Measurements from ENCODE around the gene KANK3.
"Not testable (repeated sequence)": the region's sequence is repeated elsewhere in the genome, so short reads cannot be mapped to it uniquely, and the experiment has no call there.

Gene KANK3

DNA sequence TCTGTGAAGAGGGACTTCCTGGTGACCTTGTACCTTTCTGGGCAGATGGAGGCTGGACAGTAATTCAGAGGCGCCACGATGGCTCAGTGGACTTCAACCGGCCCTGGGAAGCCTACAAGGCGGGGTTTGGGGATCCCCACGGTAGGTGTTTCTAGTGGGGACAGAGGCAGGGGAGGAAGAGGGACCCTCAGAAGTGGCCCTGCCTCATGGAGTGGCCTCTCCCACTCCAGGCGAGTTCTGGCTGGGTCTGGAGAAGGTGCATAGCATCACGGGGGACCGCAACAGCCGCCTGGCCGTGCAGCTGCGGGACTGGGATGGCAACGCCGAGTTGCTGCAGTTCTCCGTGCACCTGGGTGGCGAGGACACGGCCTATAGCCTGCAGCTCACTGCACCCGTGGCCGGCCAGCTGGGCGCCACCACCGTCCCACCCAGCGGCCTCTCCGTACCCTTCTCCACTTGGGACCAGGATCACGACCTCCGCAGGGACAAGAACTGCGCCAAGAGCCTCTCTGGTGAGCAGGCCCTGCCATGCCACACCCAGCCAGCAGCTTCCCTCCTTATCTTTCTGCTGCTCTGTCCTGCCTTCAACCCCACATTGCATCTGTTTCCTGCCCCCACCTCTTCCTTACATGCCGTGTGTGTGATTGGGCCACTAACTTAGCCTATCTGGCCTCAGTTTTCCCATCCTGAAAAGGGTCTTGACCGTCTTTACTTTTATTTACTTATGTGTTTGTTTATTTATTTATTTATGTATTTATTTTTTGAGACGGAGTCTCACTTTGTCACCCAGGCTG lies 28.1 kb upstream of the KANK3 start:
- no peak for DNase-seq (ENCODE audit: low read depth, low spot score)

DNA sequence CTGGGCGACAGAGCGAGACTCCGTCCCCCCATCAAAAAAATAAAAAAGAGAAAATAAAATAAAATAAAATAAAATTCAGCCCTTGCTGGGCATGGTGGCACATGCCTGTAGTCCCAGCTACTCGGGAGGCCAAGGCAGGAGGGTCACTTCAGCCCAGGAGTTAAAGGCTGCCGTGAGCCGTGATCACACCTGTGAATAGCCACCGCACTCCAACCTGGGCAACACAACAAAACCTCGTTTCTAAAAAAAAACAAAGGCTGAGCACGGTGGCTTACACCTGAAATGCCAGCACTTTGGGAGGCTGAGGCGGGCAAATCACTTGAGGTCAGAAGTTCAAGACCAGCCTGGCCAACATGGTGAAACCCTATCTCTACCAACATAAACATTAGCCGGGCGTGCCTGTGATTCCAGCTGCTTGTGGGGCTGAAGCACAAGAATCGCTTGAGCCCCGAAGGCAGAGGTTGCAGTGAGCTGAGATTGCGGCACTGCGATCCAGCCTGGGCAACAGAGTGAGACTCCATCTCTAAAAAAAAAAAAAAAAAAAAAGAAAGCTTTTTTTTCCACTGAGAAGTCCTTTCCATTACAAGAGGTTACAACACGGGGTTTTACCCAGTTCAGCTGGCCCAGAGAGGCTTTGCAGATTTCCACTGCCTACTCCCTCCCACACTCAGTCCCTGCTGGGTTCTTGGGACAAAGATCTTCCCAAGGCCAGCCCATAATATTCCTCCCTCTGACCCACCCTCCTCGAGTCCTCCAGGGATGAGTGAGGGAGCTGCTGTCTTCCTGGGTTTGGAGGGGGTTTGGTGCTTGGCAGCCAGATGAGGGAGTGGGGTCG lies 27.3 kb upstream of the KANK3 start:
- DNase-seq (ENCODE audit: low read depth, low spot score), result no peak

- DNase-seq (ENCODE audit: low read depth, low spot score), result no peak
These were observed 24.4 kb upstream of the KANK3 start for GRCh38 chr19:8367327-8368001.

- DNase-seq (ENCODE audit: low read depth, low spot score), result no peak
These were observed 23.9 kb upstream of the KANK3 start for GRCh38 chr19:8366961-8367326.

DNA sequence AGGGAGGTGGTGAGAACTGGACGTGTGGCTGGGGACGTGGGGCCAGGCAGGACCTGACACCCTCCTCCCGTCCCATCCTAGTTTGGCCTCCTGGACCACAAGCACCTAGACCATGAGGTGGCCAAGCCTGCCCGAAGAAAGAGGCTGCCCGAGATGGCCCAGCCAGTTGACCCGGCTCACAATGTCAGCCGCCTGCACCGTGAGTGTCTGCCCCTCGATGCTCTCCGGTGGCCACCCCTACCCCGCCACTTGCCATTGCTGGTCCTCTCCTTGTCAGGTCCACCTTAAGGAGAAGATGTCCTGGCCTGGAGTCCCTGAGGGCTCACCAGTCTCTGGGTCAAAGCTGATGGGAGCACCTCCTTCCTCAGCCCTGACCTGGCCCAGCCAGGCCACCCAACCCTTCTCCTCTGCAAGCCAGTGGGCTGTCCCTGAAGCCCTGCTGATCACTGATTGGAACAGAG lies 23.1 kb upstream of the KANK3 start:
- DNase-seq (ENCODE audit: low read depth, low spot score), result no peak

DNA sequence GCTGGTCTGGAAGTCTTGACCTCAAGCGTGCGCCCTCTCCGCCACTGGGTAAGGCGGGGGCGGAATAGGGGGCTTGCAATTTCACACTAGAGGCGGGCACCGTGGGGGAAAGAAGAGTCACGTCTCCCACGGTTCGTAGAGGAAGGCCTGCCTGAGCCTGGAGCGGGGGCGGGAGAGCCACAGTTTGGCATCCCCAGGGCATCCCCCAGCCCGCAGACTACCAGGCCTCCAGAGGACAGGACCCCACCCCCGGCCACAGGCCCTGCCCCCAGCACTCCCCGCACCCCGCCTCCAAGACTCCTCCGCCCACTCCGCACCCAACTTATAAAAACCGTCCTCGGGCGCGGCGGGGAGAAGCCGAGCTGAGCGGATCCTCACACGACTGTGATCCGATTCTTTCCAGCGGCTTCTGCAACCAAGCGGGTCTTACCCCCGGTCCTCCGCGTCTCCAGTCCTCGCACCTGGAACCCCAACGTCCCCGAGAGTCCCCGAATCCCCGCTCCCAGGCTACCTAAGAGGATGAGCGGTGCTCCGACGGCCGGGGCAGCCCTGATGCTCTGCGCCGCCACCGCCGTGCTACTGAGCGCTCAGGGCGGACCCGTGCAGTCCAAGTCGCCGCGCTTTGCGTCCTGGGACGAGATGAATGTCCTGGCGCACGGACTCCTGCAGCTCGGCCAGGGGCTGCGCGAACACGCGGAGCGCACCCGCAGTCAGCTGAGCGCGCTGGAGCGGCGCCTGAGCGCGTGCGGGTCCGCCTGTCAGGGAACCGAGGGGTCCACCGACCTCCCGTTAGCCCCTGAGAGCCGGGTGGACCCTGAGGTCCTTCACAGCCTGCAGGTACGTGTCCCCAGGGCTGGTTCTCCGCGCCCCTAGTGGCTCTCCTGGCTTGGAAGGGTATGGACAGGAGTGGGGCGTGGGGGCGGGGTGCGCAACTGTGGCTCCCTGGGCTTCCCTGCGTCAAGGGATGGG lies 21.0 kb upstream of the KANK3 start, which contains the start of gene ANGPTL4:
ANGPTL4 (plus strand) TSS at position 353 of the 969 bp plus-strand sequence; CDS start at position 520, 167 bp downstream.
- peak; percentile 9 for DNase-seq (ENCODE audit: low read depth, low spot score)

DNA sequence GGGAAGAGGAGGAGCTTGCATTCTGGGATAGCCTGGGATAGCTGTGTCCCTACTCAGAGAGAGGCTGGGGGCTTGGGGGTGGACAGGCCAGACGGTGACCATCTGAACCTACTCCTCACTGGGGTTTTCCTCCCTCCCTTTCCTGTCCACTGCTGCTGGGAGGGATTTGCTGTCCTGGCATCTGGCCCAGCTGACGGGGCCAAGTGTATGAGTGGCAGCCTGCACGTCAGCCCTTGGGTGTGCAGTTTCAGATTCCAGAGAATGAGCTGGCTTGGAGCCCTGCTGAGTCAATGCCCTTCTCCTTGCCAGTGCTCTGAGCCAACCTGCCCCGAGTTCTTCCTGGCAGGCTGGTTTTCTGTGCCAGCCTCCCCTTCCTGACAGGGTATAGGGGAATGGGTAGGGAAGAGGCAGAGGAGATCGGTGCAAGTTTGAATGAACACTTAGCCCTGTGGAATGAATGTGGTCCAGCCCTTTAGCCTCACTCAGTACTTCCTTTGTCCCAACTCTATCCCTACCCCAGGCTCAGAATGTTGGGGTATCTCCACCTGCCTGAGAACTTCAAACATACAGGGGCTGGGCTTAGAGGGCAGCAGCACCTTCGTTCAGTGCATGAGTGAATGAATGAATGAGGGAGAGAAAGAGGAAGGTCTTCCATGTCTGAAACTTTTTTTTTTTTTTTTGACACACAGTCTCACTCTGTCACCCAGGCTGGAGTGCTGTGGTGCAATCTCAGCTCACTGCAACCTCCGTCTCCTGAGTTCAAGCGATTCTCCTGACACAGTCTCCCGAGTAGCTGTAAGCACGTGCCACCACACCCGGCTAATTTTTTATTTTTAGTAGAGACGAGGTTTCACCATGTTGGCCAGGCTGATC lies 19.1 kb upstream of the KANK3 start:
- DNase-seq (ENCODE audit: low read depth, low spot score), result no peak

DNA sequence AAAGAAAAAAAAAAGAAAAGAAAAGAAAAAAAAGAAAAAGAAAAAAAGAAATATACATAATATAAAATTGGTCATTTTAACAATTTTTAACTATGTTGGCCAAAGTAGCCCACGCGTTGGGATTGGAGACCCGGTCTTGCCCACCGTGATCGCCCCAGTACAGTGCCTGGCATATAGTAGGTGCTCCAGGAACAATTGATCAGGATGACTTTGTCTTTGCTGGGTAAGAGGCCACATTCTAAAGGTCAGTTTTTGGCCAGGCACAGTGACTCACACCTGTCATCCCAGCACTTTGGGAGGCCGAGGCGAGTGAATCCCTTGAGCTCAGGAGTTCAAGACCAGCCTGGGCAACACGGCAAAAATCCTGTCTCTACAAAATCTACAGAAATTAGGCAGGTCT lies 17.1 kb upstream of the KANK3 start:
- no peak for DNase-seq (ENCODE audit: low read depth, low spot score)

DNA sequence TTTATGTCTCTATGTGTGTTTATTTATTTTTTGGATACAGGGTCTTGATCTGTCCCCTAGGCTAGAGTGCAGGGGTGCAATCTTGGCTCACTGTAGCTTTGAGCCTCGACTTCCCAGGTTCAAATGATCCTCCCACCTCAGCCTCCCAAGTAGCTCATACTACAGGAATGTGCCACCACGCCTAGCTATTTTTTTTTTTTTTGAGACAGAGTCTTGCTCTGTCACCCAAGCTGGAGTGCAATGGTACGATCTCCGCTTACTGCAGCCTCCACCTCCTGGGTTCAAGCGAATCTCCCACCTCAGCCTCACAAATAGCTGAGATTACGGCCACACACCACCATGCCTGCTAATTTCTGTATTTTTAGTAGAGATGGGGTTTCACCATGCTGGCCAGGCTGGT lies 15.9 kb upstream of the KANK3 start:
- no peak for DNase-seq (ENCODE audit: low read depth, low spot score)

DNA sequence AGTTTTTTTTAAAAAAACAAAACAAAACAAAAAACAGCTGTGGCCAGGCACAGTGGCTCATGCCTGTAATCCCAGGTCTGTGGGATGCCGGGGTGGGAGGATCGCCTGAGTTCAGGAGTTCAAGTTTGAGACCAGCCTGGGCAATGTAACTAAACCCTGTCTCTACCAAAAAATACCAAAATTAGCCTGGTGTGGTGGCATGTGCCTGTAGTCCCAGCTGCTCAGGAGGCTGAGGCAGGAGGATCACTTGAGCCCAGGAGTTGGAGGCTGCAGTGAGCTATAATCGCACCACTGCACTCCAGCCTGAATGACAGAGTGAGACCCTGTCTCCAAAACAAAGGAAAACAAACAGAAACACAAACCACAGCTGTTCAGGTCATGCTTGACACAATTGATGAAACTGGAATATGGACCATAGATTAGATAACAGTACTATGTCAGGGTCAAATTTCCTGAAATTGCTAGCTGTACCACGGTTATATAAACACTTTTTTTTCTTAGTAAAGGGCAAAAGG lies 14.0 kb upstream of the KANK3 start:
- no peak for DNase-seq (ENCODE audit: low read depth, low spot score)

GRCh38 chr19:8355631-8356402 lies 12.8 kb upstream of the KANK3 start:
- DNase-seq (ENCODE audit: low read depth, low spot score), result no peak

- not testable (repeated sequence) for DNase-seq (ENCODE audit: low read depth, low spot score)
These were observed 9.8 kb upstream of the KANK3 start for GRCh38 chr19:8352845-8353244.

DNA sequence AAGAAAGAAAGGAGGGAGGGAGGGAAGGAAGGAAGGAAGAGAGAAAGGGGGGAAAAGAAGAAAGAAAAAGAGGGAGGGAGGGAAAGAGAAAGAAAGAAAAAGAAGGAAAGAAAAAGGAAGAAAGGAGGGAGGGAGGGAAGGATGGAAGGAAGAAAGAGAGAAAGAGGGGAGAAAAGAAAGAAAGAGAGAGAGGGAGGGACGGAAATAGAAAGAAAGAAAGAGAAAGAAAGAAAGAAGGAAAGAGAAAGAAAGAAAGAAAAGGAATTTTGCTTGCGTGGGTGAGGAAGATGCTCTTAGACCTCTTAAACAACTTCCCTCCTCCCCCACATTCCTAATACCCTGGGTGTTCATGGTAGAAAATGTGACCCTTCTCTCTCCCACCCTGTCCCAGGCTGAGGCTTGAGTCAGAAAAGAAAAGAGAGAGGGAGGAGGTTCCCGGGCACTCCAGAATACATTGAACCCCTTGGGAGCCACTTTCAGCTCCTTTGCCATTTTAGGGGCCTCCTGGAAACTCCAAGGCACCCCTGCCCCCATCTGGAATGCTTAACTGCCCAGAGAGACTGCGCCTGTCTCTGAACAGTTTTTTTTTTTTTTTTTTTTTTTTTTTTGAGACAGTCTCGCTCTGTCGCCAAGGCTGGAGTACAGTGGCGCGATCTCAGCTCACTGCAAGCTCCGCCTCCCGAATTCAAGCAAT lies 9.2 kb upstream of the KANK3 start:
- no peak for DNase-seq (ENCODE audit: low read depth, low spot score)

GRCh38 chr19:8349629-8350372 lies 6.7 kb upstream of the KANK3 start:
- not testable (repeated sequence) for DNase-seq (ENCODE audit: low read depth, low spot score)

DNA sequence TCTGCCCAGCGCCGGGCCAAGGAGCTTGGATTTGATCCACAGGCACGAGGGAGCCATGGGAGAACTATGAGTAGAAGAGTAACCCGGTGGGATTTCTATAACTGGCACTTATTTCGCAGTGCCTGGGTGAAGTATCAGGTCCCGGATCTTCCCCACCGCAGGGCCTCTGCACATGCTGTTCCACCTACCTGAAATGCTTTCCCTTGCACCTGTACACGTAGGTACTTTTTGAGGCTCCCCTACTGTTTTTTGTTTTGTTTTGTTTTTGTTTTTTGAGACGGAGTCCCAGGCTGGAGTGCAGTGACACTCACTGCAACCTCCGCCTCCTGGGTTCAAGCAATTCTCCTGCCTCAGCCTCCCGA lies 402 bp upstream of the KANK3 start:
- DNase-seq (ENCODE audit: low read depth, low spot score), result no peak

DNA sequence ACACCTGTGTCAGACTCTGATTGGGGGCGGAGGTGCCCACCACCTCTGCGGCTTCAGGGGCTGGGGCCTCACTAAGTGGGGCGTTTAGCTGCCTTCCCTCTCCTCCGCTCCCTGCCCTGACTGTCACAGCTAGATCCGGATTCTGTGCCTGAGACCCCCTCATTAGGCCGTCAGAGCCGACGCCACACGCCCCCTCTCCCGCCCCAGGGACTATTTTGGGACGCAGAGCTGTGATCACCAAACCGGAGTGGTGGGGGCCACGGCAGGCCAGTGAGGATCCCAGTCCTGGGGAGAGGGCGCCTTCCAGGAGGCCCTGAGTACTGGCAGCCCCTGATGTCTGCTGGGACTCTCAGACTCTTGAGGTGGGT lies 762 bp downstream of the KANK3 start:
- no peak for DNase-seq (ENCODE audit: low read depth, low spot score)

DNA sequence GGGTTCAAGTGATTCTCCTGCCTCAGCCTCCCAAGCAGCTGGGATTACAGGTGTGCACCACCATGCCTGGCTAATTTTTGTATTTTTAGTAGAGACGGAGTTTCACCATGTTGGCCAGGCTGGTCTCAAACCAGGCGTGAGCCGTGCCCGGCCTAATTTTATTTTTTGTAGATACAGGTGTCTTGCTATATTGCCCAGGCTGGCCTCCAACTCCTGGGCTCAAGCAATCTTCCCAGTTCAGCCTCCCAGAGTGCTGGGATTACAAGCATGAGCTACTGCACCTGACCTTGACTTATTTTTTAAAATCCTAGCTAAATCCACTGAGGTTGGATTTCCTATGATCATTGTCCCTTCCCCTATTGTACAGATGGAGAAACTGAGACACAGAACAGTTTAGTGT lies 1.6 kb downstream of the KANK3 start:
- not testable (repeated sequence) for DNase-seq (ENCODE audit: low read depth, low spot score)

Data from activated naive CD8-positive, alpha-beta T cell treated with anti-CD3 and anti-CD28 coated beads, Interleukin-2, amount 50 U/mL, for 16 hours (primary cell).